Naive thymus-derived CD4-positive, alpha-beta T cell (primary cell): ENCODE results near the gene C8A. TPM values are rescaled to one million over a fixed set of nuclear protein-coding genes. Genes with fewer than 3 reads are reported as not detected.
A peak's percentile ranks its signal among the peaks of the same experiment; 100 is the strongest.

Source experiments
- ATAC-seq: fragments of 150-1000 bp; cut with Tn5 transposase; 2 replicates; pipeline ENCODE4 v1.10.0; 2021; ENCODE audit warnings: mild to moderate bottlenecking, moderate library complexity
- CTCF ChIA-PET: fragments of 350-600 bp; sonication (Branson Sonifier 250); formaldehyde crosslinking; loops from one replicate; lab custom pipeline; 2021; ENCODE audit warnings: antibody characterized with exemption; lab: Charles Lee
- POLR2A ChIA-PET: fragments of 350-600 bp; sonication (Branson Sonifier 250); formaldehyde crosslinking; loops from one replicate; lab custom pipeline; 2021; ENCODE audit warnings: antibody characterized with exemption, inconsistent platforms; lab: Charles Lee
- DNase-seq, 9 donors: peaks; one replicate each; pipeline versions ENCODE4 v3.0.0 to v3.0.0-alpha.2; 2020 to 2022; ENCODE audit warnings: mixed read lengths in 1 of 9
- H3K27ac ChIP-seq: one replicate; pipeline ENCODE4 v1.7.0; 2013; ENCODE audit warnings: mild to moderate bottlenecking, low read depth, low read length, moderate library complexity
- H3K27me3 ChIP-seq, 2 donors: one replicate each; pipeline ENCODE4 v1.7.0; 2013; ENCODE audit warnings: low read length in 2 of 2, mild to moderate bottlenecking in 2 of 2, moderate library complexity in 2 of 2; ENCODE audit not compliant: control insufficient read depth in 2 of 2, insufficient read depth in 2 of 2
- H3K36me3 ChIP-seq, 3 experiments: 1 replicate in 2 of 3; 2 replicates in 1 of 3; pipeline ENCODE4 v1.7.0; 2013; ENCODE audit warnings: low read length in 3 of 3, mild to moderate bottlenecking in 3 of 3, moderate library complexity in 1 of 3; ENCODE audit not compliant: insufficient read depth in 3 of 3, control insufficient read depth in 2 of 3
- H3K4me1 ChIP-seq, 2 donors: one replicate each; pipeline ENCODE4 v1.7.0; 2013; ENCODE audit warnings: low read length in 2 of 2, mild to moderate bottlenecking in 2 of 2, moderate library complexity in 1 of 2; ENCODE audit not compliant: control insufficient read depth in 2 of 2, insufficient read depth in 2 of 2
- H3K4me3 ChIP-seq: 2 replicates; pipeline ENCODE4 v1.7.0; 2013; ENCODE audit warnings: mild to moderate bottlenecking, low read length
- H3K9me3 ChIP-seq, 3 experiments: 1 replicate in 2 of 3; 2 replicates in 1 of 3; pipeline ENCODE4 v1.7.0; 2013; ENCODE audit warnings: low read length in 3 of 3; ENCODE audit not compliant: control insufficient read depth in 2 of 3
- H3K27ac Mint-ChIP-seq, 9 donors: one replicate each; pipeline ENCODE4 v1.8.0; 2020 to 2022; ENCODE audit warnings: mixed read lengths in 9 of 9, mild to moderate bottlenecking in 8 of 9, moderate library complexity in 5 of 9, inconsistent platforms in 2 of 9
- H3K27me3 Mint-ChIP-seq, 5 donors: one replicate each; pipeline ENCODE4 v1.8.0; 2021 to 2022; ENCODE audit warnings: mixed read lengths in 5 of 5, mild to moderate bottlenecking in 1 of 5
- H3K36me3 Mint-ChIP-seq, 5 donors: one replicate each; pipeline ENCODE4 v1.8.0; 2020 to 2022; ENCODE audit warnings: mixed read lengths in 5 of 5, mild to moderate bottlenecking in 3 of 5, inconsistent platforms in 1 of 5
- H3K4me1 Mint-ChIP-seq, 7 donors: one replicate each; pipeline ENCODE4 v1.8.0; 2020 to 2022; ENCODE audit warnings: mixed read lengths in 7 of 7, mild to moderate bottlenecking in 3 of 7, inconsistent platforms in 1 of 7
- H3K4me3 Mint-ChIP-seq, 10 donors: one replicate each; pipeline ENCODE4 v1.8.0; 2020 to 2022; ENCODE audit warnings: mild to moderate bottlenecking in 10 of 10, mixed read lengths in 10 of 10, moderate library complexity in 6 of 10, inconsistent platforms in 2 of 10
- H3K9me3 Mint-ChIP-seq, 11 donors: one replicate each; pipeline ENCODE4 v1.8.0; 2020 to 2022; ENCODE audit warnings: mixed read lengths in 11 of 11, mild to moderate bottlenecking in 4 of 11, inconsistent platforms in 1 of 11, moderate library complexity in 1 of 11
- intact Hi-C, 2 donors: fragments of 100-400 bp; cut with micrococcal nuclease; formaldehyde crosslinking; loops; one replicate each; pipeline ENCODE4 v1.15.1; 2023
- polyA plus RNA-seq, 2 donors: library from polyadenylated mRNA; unstranded; fragments of 300-500 nt; fragmentation: Illumina TruSeq; gene quantifications; one replicate each; pipeline ENCODE4 v1.2.3, GENCODE V29; 2021
- total RNA-seq, 6 experiments: library from RNA in 5 of 6; stranded (reverse) in 5 of 6; gene quantifications; 1 replicate in 5 of 6; 2 replicates in 1 of 6; pipeline ENCODE4 v1.2.3 and lab custom pipeline; 2021 to 2026

Gene C8A
- total and polyA plus RNA-seq, 7 experiments from 2014 or later, result not detected

GRCh38 chr1:56817716-56818463, 36.7 kb upstream of the C8A start:
- Histone ChIP-seq H3K27ac (no peak overlapping the region), H3K4me3 (no peak overlapping the region), H3K27me3 (no peaks in the 10 kb centered on the region), H3K9me3 (no peaks in the 10 kb centered on the region), H3K36me3 (no peaks in the 10 kb centered on the region), H3K4me1 (no peaks in the 10 kb centered on the region)
- Mint-ChIP-seq H3K4me1 (no peaks in the 10 kb centered on the region), H3K4me3 (no peak overlapping the region), H3K27ac (no peak overlapping the region), H3K27me3 (peaks cover 2 to 39% (median 26%) of the 10 kb centered on the region in 5 donors), H3K36me3 (peaks cover 0 to 3% (median 0%) of the 10 kb centered on the region in 5 donors), H3K9me3 (peaks cover 0 to 14% (median 0%) of the 10 kb centered on the region in 11 donors)
- intact Hi-C loops, result no loop called here
- ChIA-PET POLR2A (no interaction called here), CTCF (no interaction called here)
- DNase-seq, result no peak
- ATAC-seq, result no peak

GRCh38 chr1:56819387-56819899, 35.2 kb upstream of the C8A start, which contains the start of gene FYB2:
Gene FYB2 (minus strand): TSS chr1:56819404. CDS start chr1:56819290, 114 bp downstream.
- H3K9me3 ChIP-seq, result no peaks in the 10 kb centered on the region
- Mint-ChIP-seq H3K27me3 (peaks cover 0 to 45% (median 22%) of the 10 kb centered on the region in 5 donors), H3K4me3 (no peak within 1 kb of the TSS), H3K36me3 (no peaks in the 10 kb centered on the region), H3K4me1 (no peaks in the 10 kb centered on the region), H3K9me3 (peaks cover 0 to 6% (median 0%) of the 10 kb centered on the region in 11 donors), H3K27ac (no peak within 1 kb of the TSS)
- intact Hi-C loops, result no loop called here
- ATAC-seq, result no peak
- POLR2A ChIA-PET, result no interaction called here
- H3K4me1 ChIP-seq, result no peaks in the 10 kb centered on the region
- H3K27me3 ChIP-seq, result no peaks in the 10 kb centered on the region
- no peaks in the 10 kb centered on the region for H3K36me3 ChIP-seq
- CTCF ChIA-PET, result interaction anchor here (0.5 kb wide), 1 partner anchor 11 kb away, joined by 3 read pairs; no protein-coding TSS in a partner anchor
- no peak within 1 kb of the TSS for H3K27ac ChIP-seq
- H3K4me3 ChIP-seq, result no peak within 1 kb of the TSS
- no peak for DNase-seq

DNA sequence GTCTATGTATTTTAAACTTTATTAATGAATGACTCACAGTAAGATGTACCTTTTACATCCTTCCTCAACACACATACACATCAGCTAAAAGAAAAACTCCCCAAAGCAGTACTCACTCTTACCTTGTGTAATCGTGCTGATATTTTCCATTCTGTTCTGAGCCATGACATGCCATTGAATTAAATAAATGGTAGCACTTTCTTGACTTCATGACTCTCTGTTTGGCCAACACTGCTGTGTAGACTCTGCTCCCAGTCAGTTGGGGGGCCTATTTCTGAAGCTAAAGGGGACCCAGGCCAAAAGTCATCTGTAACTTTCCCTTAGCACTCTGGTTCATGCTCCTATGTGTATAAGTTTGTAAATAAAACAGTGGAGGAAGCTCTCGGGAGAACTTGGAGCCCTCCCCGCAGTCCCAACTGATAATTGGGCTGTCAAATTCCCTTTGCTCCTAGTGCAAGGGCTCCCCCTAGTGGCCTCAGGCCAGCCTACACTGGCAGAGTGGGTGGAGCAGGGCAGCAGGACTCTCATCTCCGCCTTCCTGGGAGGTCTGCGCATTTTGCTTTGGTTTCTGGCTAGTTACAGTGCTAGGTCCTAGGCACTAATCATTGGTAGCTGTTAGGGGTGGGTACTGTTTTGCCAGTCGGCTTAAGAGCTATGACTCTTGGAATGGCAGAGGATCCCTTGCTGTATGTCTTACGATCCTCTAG, 33.7 kb upstream of the C8A start:
- no peaks in the 10 kb centered on the region for H3K9me3 ChIP-seq
- H3K4me1 ChIP-seq, result no peaks in the 10 kb centered on the region
- no peaks in the 10 kb centered on the region for H3K36me3 ChIP-seq
- ATAC-seq (peak; percentile 74), DNase-seq (peak in 7 of 9 donors; percentile 2 to 79 (median 32))
- ChIA-PET POLR2A (no interaction called here), CTCF (interaction anchor here (0.8 to 1.0 kb wide), 2 partner anchors 10 kb away, joined by 4 read pairs; no protein-coding TSS in a partner anchor)
- peaks cover 0 to 47% (median 17%) of the 10 kb centered on the region in 5 donors for H3K27me3 Mint-ChIP-seq
- H3K4me1 Mint-ChIP-seq, result no peaks in the 10 kb centered on the region
- no peaks in the 10 kb centered on the region for H3K27me3 ChIP-seq
- H3K4me3 Mint-ChIP-seq, result no peak overlapping the region
- H3K36me3 Mint-ChIP-seq, result peaks cover 0 to under 1% (median 0%) of the 10 kb centered on the region in 5 donors
- no peak overlapping the region for H3K27ac ChIP-seq
- intact Hi-C loops, result loop anchor here in 1 of 2 donors (5.0 kb wide), 1 partner anchor 1539 kb away; no protein-coding TSS in a partner anchor
- no peak overlapping the region for H3K27ac Mint-ChIP-seq
- peaks cover 0 to 2% (median 0%) of the 10 kb centered on the region in 11 donors for H3K9me3 Mint-ChIP-seq
- no peak overlapping the region for H3K4me3 ChIP-seq

GRCh38 chr1:56821462-56821797, 33.2 kb upstream of the C8A start:
- ChIA-PET CTCF (interaction anchor here (1.0 kb wide), 1 partner anchor 11 kb away, joined by 4 read pairs; no protein-coding TSS in a partner anchor), POLR2A (no interaction called here)
- H3K27me3 ChIP-seq, result no peaks in the 10 kb centered on the region
- no peaks in the 10 kb centered on the region for H3K4me1 ChIP-seq
- no peaks in the 10 kb centered on the region for H3K36me3 ChIP-seq
- H3K4me3 ChIP-seq, result no peak overlapping the region
- H3K4me1 Mint-ChIP-seq, result no peaks in the 10 kb centered on the region
- peaks cover 0 to 6% (median 0%) of the 10 kb centered on the region in 5 donors for H3K36me3 Mint-ChIP-seq
- H3K27me3 Mint-ChIP-seq, result peaks cover 0 to 51% (median 22%) of the 10 kb centered on the region in 5 donors
- intact Hi-C loops, result loop anchor here in 1 of 2 donors (5.0 kb wide), 1 partner anchor 1539 kb away; no protein-coding TSS in a partner anchor
- no peak overlapping the region for H3K27ac ChIP-seq
- DNase-seq (no peak), ATAC-seq (no peak)
- H3K9me3 Mint-ChIP-seq, result peaks cover 0 to 2% (median 0%) of the 10 kb centered on the region in 11 donors
- no peaks in the 10 kb centered on the region for H3K9me3 ChIP-seq
- H3K4me3 Mint-ChIP-seq, result no peak overlapping the region
- H3K27ac Mint-ChIP-seq, result no peak overlapping the region

DNA sequence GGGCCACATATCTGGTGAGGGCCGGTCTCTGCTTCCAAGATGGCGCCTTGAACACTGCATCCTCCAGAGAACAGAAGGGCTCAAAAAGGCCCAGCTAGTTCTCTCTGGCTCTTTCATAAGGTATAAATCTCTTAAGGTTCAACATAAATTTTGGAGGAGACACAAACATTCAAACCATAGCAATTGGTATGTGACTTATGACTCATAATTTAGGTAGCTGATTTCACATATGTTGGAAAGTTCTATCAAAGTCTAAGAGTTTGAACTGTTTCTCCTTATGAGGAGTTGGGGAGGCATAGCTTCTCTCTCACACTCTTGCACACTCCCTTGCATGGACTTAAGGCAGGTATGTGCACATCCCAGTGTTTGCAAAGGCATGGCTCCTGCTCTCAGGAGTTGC, 30.3 kb upstream of the C8A start:
- CTCF ChIA-PET, result no interaction called here
- H3K36me3 Mint-ChIP-seq, result peaks cover 0 to 7% (median 0%) of the 10 kb centered on the region in 5 donors
- no peak overlapping the region for H3K4me3 Mint-ChIP-seq
- Histone ChIP-seq H3K4me3 (no peak overlapping the region), H3K36me3 (no peaks in the 10 kb centered on the region), H3K27ac (no peak overlapping the region), H3K27me3 (no peaks in the 10 kb centered on the region), H3K9me3 (no peaks in the 10 kb centered on the region), H3K4me1 (no peaks in the 10 kb centered on the region)
- ATAC-seq, result no peak
- intact Hi-C loops, result loop anchor here in 1 of 2 donors (5.0 kb wide), 1 partner anchor 1542 kb away; no protein-coding TSS in a partner anchor
- no peak overlapping the region for H3K27ac Mint-ChIP-seq
- H3K9me3 Mint-ChIP-seq, result peaks cover 0 to 2% (median 0%) of the 10 kb centered on the region in 11 donors
- DNase-seq, result no peak
- H3K4me1 Mint-ChIP-seq, result no peaks in the 10 kb centered on the region
- POLR2A ChIA-PET, result no interaction called here
- peaks cover 0 to 61% (median 30%) of the 10 kb centered on the region in 5 donors for H3K27me3 Mint-ChIP-seq

GRCh38 chr1:56824938-56825337, 29.7 kb upstream of the C8A start:
- H3K9me3 Mint-ChIP-seq, result peaks cover 0 to 2% (median 0%) of the 10 kb centered on the region in 11 donors
- no peaks in the 10 kb centered on the region for H3K36me3 ChIP-seq
- H3K4me3 Mint-ChIP-seq, result no peak overlapping the region
- H3K4me3 ChIP-seq, result no peak overlapping the region
- H3K27me3 Mint-ChIP-seq, result peaks cover 0 to 59% (median 27%) of the 10 kb centered on the region in 5 donors
- no peaks in the 10 kb centered on the region for H3K4me1 Mint-ChIP-seq
- intact Hi-C loops, result loop anchor here in 1 of 2 donors (5.0 kb wide), 1 partner anchor 1543 kb away; no protein-coding TSS in a partner anchor
- no peak overlapping the region for H3K27ac Mint-ChIP-seq
- no peaks in the 10 kb centered on the region for H3K27me3 ChIP-seq
- no peaks in the 10 kb centered on the region for H3K4me1 ChIP-seq
- H3K27ac ChIP-seq, result no peak overlapping the region
- no peaks in the 10 kb centered on the region for H3K9me3 ChIP-seq
- no peak for ATAC-seq
- POLR2A ChIA-PET, result no interaction called here
- no peak for DNase-seq
- CTCF ChIA-PET, result no interaction called here
- H3K36me3 Mint-ChIP-seq, result peaks cover 0 to 7% (median 0%) of the 10 kb centered on the region in 5 donors
